ENCODE results near the gene TBC1D17.

DNA sequence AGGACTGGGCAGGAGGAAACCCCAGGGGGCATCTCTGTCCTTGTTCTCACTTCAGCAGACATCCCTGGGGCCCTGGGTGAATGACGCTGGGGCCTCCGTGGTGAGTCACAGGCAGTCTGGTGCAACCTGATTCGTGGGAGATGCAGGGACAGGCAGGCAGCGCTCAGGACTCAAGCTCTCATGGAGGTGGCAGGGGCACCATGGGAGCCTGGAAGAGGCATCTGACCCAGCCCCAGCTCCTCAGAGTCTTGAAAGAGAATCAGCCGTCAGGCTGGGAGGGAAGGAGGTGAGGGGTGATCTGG lies 40.5 kb upstream of the TBC1D17 start:
- TF ChIP-seq, protein P1, sequence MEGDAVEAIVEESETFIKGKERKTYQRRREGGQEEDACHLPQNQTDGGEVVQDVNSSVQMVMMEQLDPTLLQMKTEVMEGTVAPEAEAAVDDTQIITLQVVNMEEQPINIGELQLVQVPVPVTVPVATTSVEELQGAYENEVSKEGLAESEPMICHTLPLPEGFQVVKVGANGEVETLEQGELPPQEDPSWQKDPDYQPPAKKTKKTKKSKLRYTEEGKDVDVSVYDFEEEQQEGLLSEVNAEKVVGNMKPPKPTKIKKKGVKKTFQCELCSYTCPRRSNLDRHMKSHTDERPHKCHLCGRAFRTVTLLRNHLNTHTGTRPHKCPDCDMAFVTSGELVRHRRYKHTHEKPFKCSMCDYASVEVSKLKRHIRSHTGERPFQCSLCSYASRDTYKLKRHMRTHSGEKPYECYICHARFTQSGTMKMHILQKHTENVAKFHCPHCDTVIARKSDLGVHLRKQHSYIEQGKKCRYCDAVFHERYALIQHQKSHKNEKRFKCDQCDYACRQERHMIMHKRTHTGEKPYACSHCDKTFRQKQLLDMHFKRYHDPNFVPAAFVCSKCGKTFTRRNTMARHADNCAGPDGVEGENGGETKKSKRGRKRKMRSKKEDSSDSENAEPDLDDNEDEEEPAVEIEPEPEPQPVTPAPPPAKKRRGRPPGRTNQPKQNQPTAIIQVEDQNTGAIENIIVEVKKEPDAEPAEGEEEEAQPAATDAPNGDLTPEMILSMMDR (IDR thresholded peaks at IDR 0.05): no peak
- no peak for TF ChIP-seq POLR2A (IDR thresholded peaks at IDR 0.05)

All from adrenal gland (tissue), 5 donors.